ENCODE results near the gene PKIB.

DNA sequence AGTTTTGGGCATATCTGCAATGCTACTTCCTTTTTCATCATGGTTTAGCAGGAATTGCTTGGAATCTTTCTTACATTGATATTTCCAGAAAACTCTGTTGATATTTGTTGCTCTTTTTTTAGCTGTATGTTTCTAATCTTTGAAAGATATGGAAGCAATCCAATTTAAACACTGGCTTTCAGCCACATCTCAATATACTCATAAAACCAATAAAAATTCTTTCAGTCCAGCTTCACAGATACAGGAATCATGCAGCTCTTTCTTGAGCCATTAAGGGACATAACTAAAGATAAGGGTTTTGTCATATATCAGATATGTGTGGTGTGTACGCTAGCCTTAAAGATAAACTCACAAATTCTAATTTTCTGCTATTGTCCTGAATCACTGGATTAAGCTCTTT, 47.4 kb downstream of the PKIB start:
- TF ChIP-seq, protein P1, sequence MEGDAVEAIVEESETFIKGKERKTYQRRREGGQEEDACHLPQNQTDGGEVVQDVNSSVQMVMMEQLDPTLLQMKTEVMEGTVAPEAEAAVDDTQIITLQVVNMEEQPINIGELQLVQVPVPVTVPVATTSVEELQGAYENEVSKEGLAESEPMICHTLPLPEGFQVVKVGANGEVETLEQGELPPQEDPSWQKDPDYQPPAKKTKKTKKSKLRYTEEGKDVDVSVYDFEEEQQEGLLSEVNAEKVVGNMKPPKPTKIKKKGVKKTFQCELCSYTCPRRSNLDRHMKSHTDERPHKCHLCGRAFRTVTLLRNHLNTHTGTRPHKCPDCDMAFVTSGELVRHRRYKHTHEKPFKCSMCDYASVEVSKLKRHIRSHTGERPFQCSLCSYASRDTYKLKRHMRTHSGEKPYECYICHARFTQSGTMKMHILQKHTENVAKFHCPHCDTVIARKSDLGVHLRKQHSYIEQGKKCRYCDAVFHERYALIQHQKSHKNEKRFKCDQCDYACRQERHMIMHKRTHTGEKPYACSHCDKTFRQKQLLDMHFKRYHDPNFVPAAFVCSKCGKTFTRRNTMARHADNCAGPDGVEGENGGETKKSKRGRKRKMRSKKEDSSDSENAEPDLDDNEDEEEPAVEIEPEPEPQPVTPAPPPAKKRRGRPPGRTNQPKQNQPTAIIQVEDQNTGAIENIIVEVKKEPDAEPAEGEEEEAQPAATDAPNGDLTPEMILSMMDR (IDR thresholded peaks at IDR 0.05; ENCODE audit: low read depth, low read length): no peak
- TF ChIP-seq EZH2phosphoT487 (IDR thresholded peaks at IDR 0.05; ENCODE audit: low read depth): no peak
